Activated effector memory CD4-positive, alpha-beta T cell treated with Interleukin-2 at 50 U/mL for 16 hours (primary cell): Measurements from ENCODE around the gene NUDCD3.

Source experiments
- DNase-seq: peaks from one replicate; pipeline ENCODE4 v3.0.0-alpha.2; 2020

Gene NUDCD3

GRCh38 chr7:44348300-44348699, 142.2 kb downstream of the NUDCD3 start:
- no peak for DNase-seq

GRCh38 chr7:44347546-44348114, 142.8 kb downstream of the NUDCD3 start:
- no peak for DNase-seq

DNA sequence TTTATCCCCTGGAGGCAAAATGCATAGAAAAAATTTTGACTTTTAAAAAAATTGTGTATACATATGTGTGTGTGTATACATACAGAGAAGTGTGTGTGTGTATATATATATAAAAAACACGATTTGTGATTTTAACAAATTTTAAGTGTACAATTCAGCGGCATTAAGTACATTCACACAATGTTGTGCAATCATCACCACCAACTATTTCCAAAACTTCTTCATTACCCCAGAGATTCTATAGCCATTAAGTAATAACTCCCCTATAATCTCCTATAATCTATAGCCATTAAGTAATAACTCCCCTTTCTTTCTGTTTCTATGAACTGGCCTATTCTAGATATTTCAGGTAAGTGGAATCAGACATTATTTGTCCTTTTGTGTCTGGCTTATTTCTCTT, 144.4 kb downstream of the NUDCD3 start:
- DNase-seq = no peak

DNA sequence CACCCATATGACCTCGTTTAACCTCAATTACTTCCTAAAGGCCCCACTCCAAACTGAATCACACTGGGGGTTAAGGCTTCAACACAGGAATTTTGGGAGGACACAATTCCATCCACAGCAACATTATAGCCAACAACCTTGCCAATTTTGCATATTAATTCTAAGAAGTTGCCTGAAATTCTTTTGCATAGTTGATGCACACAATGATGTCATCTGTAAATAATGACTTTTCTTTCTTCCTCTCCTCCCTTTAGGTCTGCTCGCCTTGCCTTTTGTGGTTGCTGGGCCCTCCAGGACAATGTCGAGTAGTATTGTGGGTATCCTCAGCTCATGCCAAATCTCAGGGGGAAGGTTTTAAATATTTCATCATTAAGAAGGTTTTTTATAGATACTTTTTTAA, 149.1 kb downstream of the NUDCD3 start:
- DNase-seq = no peak

DNA sequence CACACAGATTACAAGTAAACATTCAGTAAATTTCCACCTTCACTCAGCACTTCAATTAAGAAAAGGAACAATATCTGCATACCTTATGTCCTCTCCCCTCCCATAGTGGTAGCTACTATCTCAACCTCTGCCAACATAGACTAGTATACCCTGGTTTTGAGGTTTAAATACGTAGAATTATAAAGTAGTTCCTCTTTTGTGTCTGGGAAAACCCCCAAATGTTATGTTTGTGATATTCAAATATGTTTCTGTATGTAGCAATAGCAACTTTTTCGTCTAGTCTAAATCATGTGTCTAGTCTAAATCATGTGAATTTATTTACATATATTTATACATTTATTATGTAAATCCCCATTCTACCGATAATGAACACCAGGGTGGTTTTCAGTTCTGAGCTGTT, 151.9 kb downstream of the NUDCD3 start:
- no peak for DNase-seq

- DNase-seq = no peak
These were observed 154.0 kb downstream of the NUDCD3 start for GRCh38 chr7:44336491-44336890.

- no peak for DNase-seq
These were observed 155.3 kb downstream of the NUDCD3 start for GRCh38 chr7:44335184-44335583.

GRCh38 chr7:44334734-44335097, 155.7 kb downstream of the NUDCD3 start:
- no peak for DNase-seq

DNA sequence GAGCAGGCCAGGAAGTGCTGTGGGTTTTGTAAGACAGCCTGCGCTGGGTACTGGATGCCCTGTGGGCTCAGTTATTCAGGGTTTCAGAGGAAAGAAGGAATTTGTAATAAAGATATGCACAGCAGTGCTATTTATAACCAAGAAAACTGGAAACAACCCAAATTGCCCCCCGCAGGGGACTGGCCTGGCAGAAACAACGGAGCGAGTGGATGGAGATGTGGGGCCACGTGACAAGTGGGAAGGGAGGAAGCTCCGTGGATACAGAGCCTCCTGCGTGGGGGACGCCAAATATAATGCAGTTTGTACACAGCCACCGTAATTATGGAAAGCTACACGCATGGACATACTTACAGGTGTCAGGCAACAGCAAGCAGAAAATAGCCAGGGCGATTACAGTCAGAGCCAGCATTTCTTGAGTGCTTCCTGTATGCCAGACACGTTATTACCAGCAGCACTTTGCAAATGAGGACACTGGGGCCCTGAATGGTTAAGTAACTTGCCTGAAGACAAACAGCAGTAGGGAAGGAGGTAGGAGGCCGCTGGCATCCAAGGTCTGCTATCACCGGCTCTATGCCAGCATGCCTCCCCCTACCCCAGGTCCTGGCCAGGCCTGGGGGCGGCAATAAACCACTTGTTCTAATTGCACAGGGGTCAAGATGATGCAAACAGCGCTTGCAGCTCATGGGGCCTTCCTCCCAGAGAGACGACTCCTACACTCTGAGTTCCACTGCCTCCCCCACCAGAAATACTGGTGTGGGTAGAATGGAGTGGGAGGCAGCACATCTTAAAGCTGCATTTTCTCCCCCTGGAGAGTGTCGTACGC, 156.3 kb downstream of the NUDCD3 start:
- DNase-seq = no peak

GRCh38 chr7:44331682-44332081, 158.8 kb downstream of the NUDCD3 start:
- no peak for DNase-seq

DNA sequence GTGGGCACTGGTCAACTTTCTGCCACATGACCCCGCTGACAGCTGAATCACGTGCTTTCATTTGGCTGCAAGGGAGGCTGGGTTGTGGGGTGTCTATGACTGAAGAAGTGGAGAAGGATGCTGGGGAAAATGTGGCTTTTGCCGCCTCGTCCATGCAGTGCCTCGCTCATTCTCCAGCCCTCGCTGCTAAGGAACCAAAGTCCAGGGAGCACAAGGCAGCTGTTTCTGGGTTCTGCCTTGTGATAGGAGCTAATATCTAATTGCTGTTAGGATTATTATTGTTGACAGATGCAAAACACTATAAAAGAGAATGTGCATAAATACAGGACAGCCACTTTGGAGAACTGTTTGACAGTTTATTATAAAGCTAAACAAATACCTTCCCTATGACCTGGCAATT, 160.1 kb downstream of the NUDCD3 start:
- DNase-seq = no peak

DNA sequence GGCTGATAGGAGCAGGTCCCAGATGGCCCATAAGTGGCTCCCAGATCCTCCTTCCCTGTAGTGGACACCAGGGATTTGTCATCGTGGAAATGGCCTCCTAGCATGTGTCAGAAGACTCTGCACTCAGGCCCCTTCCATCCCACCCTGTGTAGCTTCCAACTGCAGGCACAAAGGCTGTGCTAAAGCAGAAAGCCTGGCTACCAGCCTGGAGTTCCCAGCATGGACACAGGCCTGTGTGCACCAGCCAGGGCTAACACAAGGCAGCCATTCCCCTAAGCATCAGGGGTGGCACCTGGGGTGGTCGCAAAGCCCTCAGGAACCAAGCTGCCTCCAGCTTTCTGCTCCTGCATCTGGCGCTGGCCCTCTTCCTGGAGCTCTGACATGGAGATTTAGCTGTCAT, 160.6 kb downstream of the NUDCD3 start:
- no peak for DNase-seq
